Measurements from ENCODE around the gene FOXN3. TPM values are rescaled to one million over a fixed set of nuclear protein-coding genes. Genes with fewer than 3 reads are reported as not detected.

Gene FOXN3
- total and polyA plus RNA-seq, 9 donors, result 56.9 to 172 (median 99.2) TPM

DNA sequence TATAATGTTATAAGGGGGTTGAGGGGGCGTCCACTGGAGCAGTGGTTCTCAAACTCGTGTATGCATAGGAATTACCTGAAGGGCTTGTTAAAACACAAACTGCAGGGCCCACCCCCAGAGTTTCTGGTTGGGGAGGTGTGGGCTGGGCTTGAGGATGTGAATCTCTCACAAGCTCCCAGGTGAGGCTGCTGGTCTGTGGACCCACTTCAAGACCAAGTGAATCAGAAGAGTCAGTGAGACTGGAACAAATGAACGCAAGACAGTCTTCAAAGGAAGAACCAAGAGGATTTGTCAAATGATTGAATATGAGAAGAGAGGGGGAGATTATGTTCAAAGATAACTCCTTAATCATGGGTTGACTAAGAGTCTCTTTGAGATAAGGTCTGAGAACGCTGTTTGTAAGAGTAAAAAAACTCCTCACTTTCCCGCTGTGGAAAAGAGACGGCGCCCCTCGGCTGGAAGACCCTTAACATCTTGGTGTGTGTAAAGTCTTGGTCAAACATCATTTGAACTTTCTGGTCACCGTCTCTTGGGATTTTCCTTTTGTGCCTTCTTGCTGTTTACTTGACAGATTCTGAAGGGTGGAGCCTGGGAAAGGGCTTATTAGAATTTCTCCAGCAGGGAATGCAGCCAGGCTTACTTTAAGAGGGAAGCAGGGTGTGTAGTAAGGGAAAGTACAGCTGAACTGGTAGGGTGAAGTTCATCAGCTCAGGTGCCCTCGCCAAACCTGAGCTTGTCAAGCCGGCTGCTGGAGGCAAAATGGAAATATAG is 5.3 kb upstream of the FOXN3 start:
- 79 to 88% (median 79%) methylated on average over 11 of the region's 11 CpGs for WGBS, 3 donors
- Histone ChIP-seq H3K4me1 (ENCODE audit: insufficient read depth) (peaks cover 9% of the 10 kb centered on the region), H3K36me3 (no peaks in the 10 kb centered on the region), H3K4me3 (no peak overlapping the region), H3K27ac (no peak overlapping the region), H3K27me3 (no peaks in the 10 kb centered on the region), H3K9me3 (no peaks in the 10 kb centered on the region)
- intact Hi-C loops (cut with DNase I), result loop anchor here in 2 of 4 donors (10.0 kb wide), 3 partner anchors 72 to 388 kb away; no protein-coding TSS in a partner anchor
- DNase-seq, result no peak
- TF ChIP-seq POLR2A (IDR thresholded peaks at IDR 0.05) (no peak), EP300 (IDR thresholded peaks at IDR 0.05) (no peak), CTCF (IDR thresholded peaks at IDR 0.05) (no peak)

GRCh38 chr14:89420502-89420901 is 3.5 kb upstream of the FOXN3 start:
- Histone ChIP-seq H3K27me3 (no peaks in the 10 kb centered on the region), H3K4me3 (no peak overlapping the region), H3K27ac (no peak overlapping the region), H3K36me3 (no peaks in the 10 kb centered on the region), H3K4me1 (ENCODE audit: insufficient read depth) (peaks cover 2% of the 10 kb centered on the region), H3K9me3 (no peaks in the 10 kb centered on the region)
- TF ChIP-seq EP300 (IDR thresholded peaks at IDR 0.05) (no peak), CTCF (IDR thresholded peaks at IDR 0.05) (no peak), POLR2A (IDR thresholded peaks at IDR 0.05) (no peak)
- intact Hi-C loops (cut with DNase I), result loop anchor here in 2 of 4 donors (10.0 kb wide), 3 partner anchors 74 to 386 kb away; no protein-coding TSS in a partner anchor
- 72 to 75% (median 72%) methylated on average over 3 of the region's 3 CpGs for WGBS, 3 donors
- no peak for DNase-seq

DNA sequence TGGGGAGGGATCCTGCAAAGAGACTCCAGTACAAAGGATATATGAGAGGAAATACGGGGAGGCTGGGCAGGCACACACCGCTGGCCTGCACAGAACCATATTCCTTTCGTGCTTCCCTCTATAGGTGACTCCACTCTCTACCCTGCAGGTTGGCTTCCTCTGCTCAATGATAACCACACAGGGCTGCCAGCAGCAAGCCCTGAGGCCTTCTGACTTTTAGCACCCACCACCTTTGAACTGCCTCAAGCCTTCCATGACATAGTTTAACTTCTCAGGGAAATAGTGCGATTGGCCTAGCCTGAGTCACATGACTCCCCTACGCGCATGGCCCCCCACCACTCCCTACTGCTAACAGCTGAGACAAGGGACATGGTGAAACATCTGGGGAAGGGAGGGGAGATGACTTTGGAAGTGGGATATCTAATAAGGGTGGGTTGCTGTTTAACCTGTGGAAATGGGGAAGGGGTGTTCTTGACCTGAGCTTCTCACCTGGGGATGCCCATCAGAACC is 3.0 kb upstream of the FOXN3 start:
- no peak for DNase-seq
- H3K9me3 ChIP-seq, result no peaks in the 10 kb centered on the region
- TF ChIP-seq EP300 (IDR thresholded peaks at IDR 0.05) (no peak), POLR2A (IDR thresholded peaks at IDR 0.05) (no peak)
- no peaks in the 10 kb centered on the region for H3K36me3 ChIP-seq
- peaks cover 2% of the 10 kb centered on the region for H3K4me1 ChIP-seq (ENCODE audit: insufficient read depth)
- 92 to 94% (median 94%) methylated on average over 6 of the region's 6 CpGs for WGBS, 3 donors
- no peaks in the 10 kb centered on the region for H3K27me3 ChIP-seq
- no peak overlapping the region for H3K27ac ChIP-seq
- intact Hi-C loops (cut with DNase I), result loop anchor here in 2 of 4 donors (5.0 to 10.0 kb wide), 5 partner anchors 75 to 385 kb away; no protein-coding TSS in a partner anchor
- H3K4me3 ChIP-seq, result no peak overlapping the region

- Histone ChIP-seq H3K4me3 (no peak overlapping the region), H3K36me3 (no peaks in the 10 kb centered on the region), H3K27me3 (no peaks in the 10 kb centered on the region), H3K27ac (peak overlapping the region in 1 of 2 donors; percentile 98), H3K4me1 (ENCODE audit: insufficient read depth) (peaks cover 7% of the 10 kb centered on the region), H3K9me3 (no peaks in the 10 kb centered on the region)
- TF ChIP-seq POLR2A (IDR thresholded peaks at IDR 0.05) (no peak), EP300 (IDR thresholded peaks at IDR 0.05) (no peak), CTCF (IDR thresholded peaks at IDR 0.05) (no peak)
- intact Hi-C loops (cut with DNase I), result loop anchor here in 1 of 4 donors (5.0 to 10.0 kb wide), 2 partner anchors 196 to 377 kb away; no protein-coding TSS in a partner anchor
- 84 to 87% (median 85%) methylated on average over 2 of the region's 2 CpGs for WGBS, 3 donors
- no peak for DNase-seq
Measured at GRCh38 chr14:89418976-89419375, 1.9 kb upstream of the FOXN3 start.

Measured in ovary (tissue), 9 donors.